ENCODE results near the gene PDIK1L. TPM values are rescaled to one million over a fixed set of nuclear protein-coding genes. Genes with fewer than 3 reads are reported as not detected.

PDIK1L gene
- polyA plus RNA-seq, 1 donor from 2014 or later, result 44.9 TPM

GRCh38 chr1:26164861-26165842 lies 53.5 kb downstream of the PDIK1L start:
- Histone ChIP-seq H3K79me2 (replicated peaks; ENCODE audit: insufficient read depth, low read length) (no peaks in the 10 kb centered on the region), H4K20me1 (ENCODE audit: insufficient read depth) (no peaks in the 10 kb centered on the region), H3K27me3 (ENCODE audit: insufficient read depth, low read depth, low read length) (peaks cover 23% of the 10 kb centered on the region), H3K4me2 (ENCODE audit: low read length) (no peak overlapping the region), H3K36me3 (ENCODE audit: insufficient read depth, low read length) (no peaks in the 10 kb centered on the region), H3K9me3 (ENCODE audit: low read length) (no peaks in the 10 kb centered on the region), H3K27ac (ENCODE audit: low read length) (no peak overlapping the region), H3K9me2 (ENCODE audit: insufficient read depth, low read length) (no peaks in the 10 kb centered on the region), H2AFZ (ENCODE audit: low read depth, low read length) (peak overlapping the region; percentile 51), H3K9ac (ENCODE audit: low read length) (peak overlapping the region; percentile 67), H3K4me3 (ENCODE audit: low read length) (peak overlapping the region; percentile 61), H3F3A (ENCODE audit: insufficient read depth, low read length, poor library complexity, severe bottlenecking) (no peaks in the 10 kb centered on the region)
- no peak for TF ChIP-seq MXI1 (conservative IDR thresholded peaks at IDR 0.05; ENCODE audit: poor library complexity, severe bottlenecking)
- TF ChIP-seq REST (IDR thresholded peaks at IDR 0.05; ENCODE audit: borderline replicate concordance), result no peak
- no peak for TF ChIP-seq CTCF (IDR thresholded peaks at IDR 0.05; ENCODE audit: poor library complexity, severe bottlenecking)
- no peak for TF ChIP-seq RAD21 (conservative IDR thresholded peaks at IDR 0.05)
- TF ChIP-seq SMC3 (conservative IDR thresholded peaks at IDR 0.05; ENCODE audit: poor library complexity), result no peak
- no peak for TF ChIP-seq EZH2 (IDR thresholded peaks at IDR 0.05; ENCODE audit: borderline replicate concordance, insufficient read depth, low read length, poor library complexity, severe bottlenecking)

GRCh38 chr1:26166719-26167281 lies 55.2 kb downstream of the PDIK1L start:
- no peaks in the 10 kb centered on the region for H3K9me3 ChIP-seq (ENCODE audit: low read length)
- no peak overlapping the region for H3K4me3 ChIP-seq (ENCODE audit: low read length)
- no peaks in the 10 kb centered on the region for H3K36me3 ChIP-seq (ENCODE audit: insufficient read depth, low read length)
- no peaks in the 10 kb centered on the region for H3F3A ChIP-seq (ENCODE audit: insufficient read depth, low read length, poor library complexity, severe bottlenecking)
- no peak overlapping the region for H3K27ac ChIP-seq (ENCODE audit: low read length)
- H3K79me2 ChIP-seq (replicated peaks; ENCODE audit: insufficient read depth, low read length), result no peaks in the 10 kb centered on the region
- no peaks in the 10 kb centered on the region for H4K20me1 ChIP-seq (ENCODE audit: insufficient read depth)
- TF ChIP-seq EZH2 (IDR thresholded peaks at IDR 0.05; ENCODE audit: borderline replicate concordance, insufficient read depth, low read length, poor library complexity, severe bottlenecking) (no peak), TAF1 (IDR thresholded peaks at IDR 0.05; ENCODE audit: low read depth) (no peak), POLR2AphosphoS5 (IDR thresholded peaks at IDR 0.05) (no peak), RAD21 (conservative IDR thresholded peaks at IDR 0.05) (no peak), REST (IDR thresholded peaks at IDR 0.05; ENCODE audit: borderline replicate concordance) (no peak), MXI1 (conservative IDR thresholded peaks at IDR 0.05; ENCODE audit: poor library complexity, severe bottlenecking) (no peak), SMC3 (conservative IDR thresholded peaks at IDR 0.05; ENCODE audit: poor library complexity) (no peak), CTCF (IDR thresholded peaks at IDR 0.05; ENCODE audit: poor library complexity, severe bottlenecking) (no peak), EP300 (conservative IDR thresholded peaks at IDR 0.05; ENCODE audit: poor library complexity, severe bottlenecking) (no peak)
- no peak overlapping the region for H3K4me2 ChIP-seq (ENCODE audit: low read length)
- peaks cover 14% of the 10 kb centered on the region for H3K27me3 ChIP-seq (ENCODE audit: insufficient read depth, low read depth, low read length)
- H3K9me2 ChIP-seq (ENCODE audit: insufficient read depth, low read length), result no peaks in the 10 kb centered on the region
- no peak overlapping the region for H3K9ac ChIP-seq (ENCODE audit: low read length)
- H2AFZ ChIP-seq (ENCODE audit: low read depth, low read length), result no peak overlapping the region
